ENCODE data around the gene KIAA0586.
"Not testable (repeated sequence)": the region's sequence is repeated elsewhere in the genome, so short reads cannot be mapped to it uniquely, and the experiment has no call there.

The KIAA0586 gene

GRCh38 chr14:58553959-58554358 is 126.4 kb downstream of the KIAA0586 start:
- DNase-seq = no peak

- no peak for DNase-seq
Observed at GRCh38 chr14:58555647-58556046, 128.1 kb downstream of the KIAA0586 start.

- no peak for DNase-seq
Observed at GRCh38 chr14:58557242-58557641, 129.7 kb downstream of the KIAA0586 start.

- no peak for DNase-seq
Observed at GRCh38 chr14:58560208-58560607, 132.7 kb downstream of the KIAA0586 start.

GRCh38 chr14:58562141-58562540 is 134.6 kb downstream of the KIAA0586 start:
- DNase-seq = no peak

- DNase-seq = no peak
Observed at GRCh38 chr14:58563978-58564377, 136.5 kb downstream of the KIAA0586 start.

GRCh38 chr14:58565832-58566231 is 138.3 kb downstream of the KIAA0586 start:
- no peak for DNase-seq

- no peak for DNase-seq
Observed at GRCh38 chr14:58566979-58567378, 139.5 kb downstream of the KIAA0586 start.

GRCh38 chr14:58568322-58568721 is 140.8 kb downstream of the KIAA0586 start:
- no peak for DNase-seq

- DNase-seq = no peak
Observed at GRCh38 chr14:58571256-58571655, 143.7 kb downstream of the KIAA0586 start.

GRCh38 chr14:58571769-58572472 is 144.4 kb downstream of the KIAA0586 start:
- DNase-seq = no peak

GRCh38 chr14:58572473-58572853 is 144.9 kb downstream of the KIAA0586 start:
- no peak for DNase-seq

GRCh38 chr14:58572863-58573262 is 145.3 kb downstream of the KIAA0586 start:
- no peak for DNase-seq

- no peak for DNase-seq
Observed at GRCh38 chr14:58574623-58575022, 147.1 kb downstream of the KIAA0586 start.

GRCh38 chr14:58575956-58576355 is 148.4 kb downstream of the KIAA0586 start:
- no peak for DNase-seq

- DNase-seq = not testable (repeated sequence)
Observed at GRCh38 chr14:58580035-58580434, 152.5 kb downstream of the KIAA0586 start.

GRCh38 chr14:58581389-58581788 is 153.9 kb downstream of the KIAA0586 start:
- DNase-seq = not testable (repeated sequence)

- no peak for DNase-seq
Observed at GRCh38 chr14:58584383-58584782, 156.9 kb downstream of the KIAA0586 start.

- DNase-seq = no peak
Observed at GRCh38 chr14:58587271-58587670, 159.8 kb downstream of the KIAA0586 start.

- not testable (repeated sequence) for DNase-seq
Observed at GRCh38 chr14:58588321-58588720, 160.8 kb downstream of the KIAA0586 start.

GRCh38 chr14:58593977-58594376 is 166.5 kb downstream of the KIAA0586 start:
- DNase-seq = no peak

GRCh38 chr14:58597041-58597440 is 169.5 kb downstream of the KIAA0586 start:
- no peak for DNase-seq

GRCh38 chr14:58598028-58598803 is 170.7 kb downstream of the KIAA0586 start:
- DNase-seq = no peak

- no peak for DNase-seq
Observed at GRCh38 chr14:58598804-58599525, 171.4 kb downstream of the KIAA0586 start.

All from NCI-H2029 treated with DMSO at 0.1 percent for 48 hours (cell line).